GM21619 (cell line): ENCODE results near the gene NR6A1.

Source experiments
- ATAC-seq: cut with Tn5 transposase; IDR thresholded peaks from one replicate; pipeline ENCODE4 v1.9.1; 2021; ENCODE audit not compliant: unreplicated experiment

The NR6A1 gene

DNA sequence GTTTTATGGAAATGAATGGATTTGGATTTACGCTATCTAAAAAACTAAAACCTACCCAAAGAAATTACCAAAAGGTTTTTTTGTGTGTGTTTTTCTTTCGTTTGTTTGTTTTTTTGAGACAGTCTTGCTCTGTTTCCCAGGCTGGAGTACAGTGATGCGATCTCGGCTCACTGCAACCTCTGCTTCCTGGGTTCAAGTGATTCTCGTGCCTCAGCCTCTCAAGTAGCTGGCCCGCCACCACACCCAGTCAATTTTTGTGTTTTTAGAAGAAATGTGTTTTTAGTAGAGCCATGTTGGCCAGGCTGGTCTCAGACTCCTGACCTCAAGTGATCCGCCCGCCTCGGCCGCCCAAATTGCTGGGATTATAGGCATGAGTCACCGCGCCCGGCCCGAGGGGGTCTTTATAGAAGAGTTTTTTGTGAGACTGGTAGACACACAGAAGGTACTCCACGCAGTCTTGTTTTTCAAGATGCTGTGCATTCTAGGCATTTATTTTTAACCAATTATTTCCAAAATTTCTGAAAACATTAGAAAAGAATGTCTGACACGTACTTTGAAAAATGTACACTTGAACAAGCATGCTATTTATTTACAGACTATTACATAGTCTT lies 75.7 kb downstream of the NR6A1 start:
- no peak for ATAC-seq

GRCh38 chr9:124694414-124695279 lies 76.5 kb downstream of the NR6A1 start:
- no peak for ATAC-seq

DNA sequence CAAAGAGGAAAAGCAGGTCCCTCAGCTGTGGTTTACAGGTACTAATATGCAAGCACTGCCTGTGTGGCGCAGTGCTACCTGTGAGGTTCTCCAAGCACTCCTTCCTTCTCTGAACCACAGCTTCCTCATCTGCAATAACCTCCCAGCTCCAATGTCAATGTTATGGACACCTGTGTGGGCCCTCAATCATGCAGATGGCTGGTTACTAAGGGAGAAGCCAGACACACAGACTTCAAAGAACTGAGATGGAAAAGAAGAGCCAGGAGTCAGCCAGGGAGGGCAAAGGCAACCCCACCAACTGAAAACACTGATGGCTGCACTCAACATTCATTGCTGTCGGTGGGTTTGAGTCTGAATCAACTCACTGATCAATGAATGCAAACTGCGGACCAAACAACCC lies 77.7 kb downstream of the NR6A1 start:
- no peak for ATAC-seq

- ATAC-seq = no peak
Observed at GRCh38 chr9:124688238-124688904, 82.7 kb downstream of the NR6A1 start.

DNA sequence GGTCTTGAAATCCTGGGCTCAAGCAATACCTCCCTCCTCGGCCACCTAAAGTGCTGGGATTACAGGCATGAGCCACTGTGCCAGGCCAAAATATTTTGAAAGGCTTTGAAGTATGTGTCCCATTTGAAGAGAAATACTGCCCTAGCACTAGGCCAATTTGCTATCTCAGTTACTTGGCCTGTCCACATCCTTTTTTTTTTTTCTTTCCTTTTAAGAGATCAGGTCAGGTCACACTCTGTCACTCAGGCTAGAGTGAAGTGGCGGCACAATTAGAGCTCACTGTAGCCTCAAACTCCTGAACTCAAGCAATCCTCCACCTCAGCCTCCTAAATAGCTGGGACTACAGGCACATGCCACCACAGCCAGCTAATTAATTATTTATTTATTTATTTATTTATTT lies 84.2 kb downstream of the NR6A1 start:
- ATAC-seq = no peak

- no peak for ATAC-seq
Observed at GRCh38 chr9:124685217-124685616, 85.9 kb downstream of the NR6A1 start.

GRCh38 chr9:124684169-124684568 lies 86.9 kb downstream of the NR6A1 start:
- no peak for ATAC-seq

GRCh38 chr9:124683043-124683442 lies 88.1 kb downstream of the NR6A1 start:
- no peak for ATAC-seq

- no peak for ATAC-seq
Observed at GRCh38 chr9:124680714-124681390, 90.3 kb downstream of the NR6A1 start.

DNA sequence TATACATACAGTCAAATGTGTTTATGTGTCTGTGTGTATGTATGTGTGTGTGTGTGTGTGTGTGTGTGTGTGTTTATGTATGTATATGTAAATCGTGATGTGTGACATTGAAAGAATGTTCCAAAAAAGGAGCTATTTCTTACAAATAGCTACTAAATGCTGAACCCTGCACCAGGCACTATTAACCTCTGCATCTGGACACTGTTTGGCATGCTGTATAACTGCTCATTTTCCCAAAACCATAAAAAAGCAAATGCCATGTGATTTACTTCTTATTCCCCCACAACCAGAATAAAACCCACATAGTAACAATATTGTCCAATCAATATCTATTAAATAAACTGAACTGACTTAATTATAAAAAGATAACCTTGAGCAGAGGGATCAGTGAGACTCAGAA lies 91.1 kb downstream of the NR6A1 start:
- no peak for ATAC-seq

GRCh38 chr9:124676159-124676551 lies 95.0 kb downstream of the NR6A1 start:
- no peak for ATAC-seq

DNA sequence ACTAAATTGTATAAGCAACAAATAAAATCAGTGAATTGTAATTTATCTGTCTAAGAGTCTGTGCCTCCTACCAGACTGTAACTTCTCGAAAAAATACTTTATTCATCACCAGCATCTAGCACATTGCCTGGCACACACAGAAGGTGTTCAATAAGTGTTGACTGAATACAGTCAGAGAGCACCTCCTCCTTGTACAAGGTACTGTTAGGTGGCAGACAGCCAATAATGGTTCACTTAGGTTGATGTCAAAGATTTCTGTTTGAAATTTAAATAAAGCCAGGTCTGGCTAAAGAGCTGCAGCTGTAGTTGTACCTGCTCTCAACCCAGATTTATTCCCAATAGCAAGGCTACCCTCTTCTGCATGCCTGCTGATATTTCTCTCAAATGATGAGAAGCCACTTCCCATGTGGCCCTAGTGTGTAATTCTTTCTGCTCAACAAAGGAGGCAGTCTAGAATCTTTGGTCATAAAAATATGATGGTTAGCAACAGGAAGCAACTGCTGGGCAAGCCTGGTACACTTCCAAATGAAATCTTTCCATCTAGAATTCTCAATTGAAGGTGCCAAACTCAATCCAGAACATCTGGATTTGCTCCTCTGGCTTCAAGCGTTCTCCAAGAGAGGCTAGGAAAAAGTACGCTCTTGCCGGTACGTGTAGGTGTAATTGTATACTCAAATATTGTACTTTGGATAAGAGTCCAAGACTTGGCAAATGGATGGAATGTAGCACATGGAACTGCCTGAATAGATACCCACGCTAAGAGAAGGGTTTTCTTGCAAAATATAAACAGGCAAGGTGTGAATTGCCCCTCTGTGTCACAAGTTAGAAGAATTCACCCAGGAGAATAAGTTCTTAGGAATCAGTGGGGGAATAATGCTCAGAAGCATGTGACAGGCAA lies 95.6 kb downstream of the NR6A1 start:
- ATAC-seq = no peak

- ATAC-seq = no peak
Observed at GRCh38 chr9:124674651-124675050, 96.5 kb downstream of the NR6A1 start.

- no peak for ATAC-seq
Observed at GRCh38 chr9:124673063-124673462, 98.0 kb downstream of the NR6A1 start.

GRCh38 chr9:124671861-124672260 lies 99.2 kb downstream of the NR6A1 start:
- ATAC-seq = no peak

DNA sequence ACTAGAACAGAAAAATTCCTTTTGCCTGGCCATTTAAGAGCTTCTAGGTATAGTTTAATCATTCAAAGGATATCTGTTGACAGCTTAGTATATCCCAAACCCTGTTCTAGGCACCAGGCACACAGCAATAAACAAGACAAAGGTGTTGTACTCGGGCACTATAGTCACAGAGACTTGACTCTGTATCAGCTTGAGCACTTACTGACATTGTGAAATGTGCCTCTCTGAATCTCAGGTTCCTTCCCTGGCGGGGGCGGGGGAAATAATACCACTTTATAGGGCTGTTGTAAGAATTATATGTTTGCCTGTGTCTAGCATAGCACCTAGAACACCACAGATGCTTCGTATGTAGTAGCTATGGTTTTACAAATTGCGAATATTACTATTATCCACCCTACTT lies 104.5 kb downstream of the NR6A1 start:
- ATAC-seq = no peak

DNA sequence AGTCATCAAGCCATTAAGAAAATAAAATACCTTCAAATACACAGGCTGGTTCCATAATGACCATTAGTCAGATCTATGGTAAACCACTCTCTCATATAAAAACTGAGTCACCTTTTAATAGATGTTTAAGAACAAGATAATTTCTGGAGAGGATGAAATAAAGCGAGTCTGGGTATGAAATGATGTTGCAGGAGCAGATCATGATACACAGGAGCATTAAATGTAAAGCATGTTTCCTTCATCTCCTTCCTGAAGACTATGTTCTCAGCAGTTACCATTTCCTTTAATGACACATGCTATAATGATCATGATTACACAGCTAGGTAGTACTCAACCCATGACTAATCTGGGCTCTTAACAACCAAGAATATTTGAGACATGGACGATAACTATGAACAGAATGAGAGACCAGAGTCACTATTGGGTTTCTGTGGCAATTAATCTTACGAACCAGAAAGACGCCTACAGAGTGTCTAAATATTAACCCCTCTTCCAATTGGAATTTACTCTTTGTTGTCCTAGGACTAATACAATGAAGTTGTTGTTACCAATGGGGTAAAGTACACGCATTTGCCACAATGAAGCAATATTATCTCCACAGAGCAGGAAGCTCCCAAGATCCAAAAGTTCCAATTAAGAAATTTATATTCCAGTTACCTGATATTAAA lies 105.6 kb downstream of the NR6A1 start:
- no peak for ATAC-seq

DNA sequence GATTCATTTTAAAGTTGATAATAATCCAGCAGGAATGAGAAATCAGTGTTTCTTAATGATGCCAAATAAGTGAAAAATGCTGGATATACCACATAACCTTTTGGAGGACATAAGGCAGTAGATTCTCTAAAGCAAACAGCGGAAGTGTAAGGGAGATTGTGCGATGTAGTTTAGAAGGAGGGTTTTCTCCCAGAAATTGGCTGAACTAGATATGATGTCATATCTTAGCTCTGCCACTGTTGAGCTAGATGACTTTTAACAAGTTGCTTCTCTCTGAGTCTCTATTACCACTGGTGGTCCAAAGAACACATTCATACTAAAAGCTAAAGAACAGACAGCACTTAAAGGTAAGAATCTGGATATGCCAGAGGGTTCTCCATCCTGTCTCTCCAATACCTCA lies 107.0 kb downstream of the NR6A1 start:
- no peak for ATAC-seq

GRCh38 chr9:124663046-124663961 lies 107.8 kb downstream of the NR6A1 start:
- ATAC-seq = no peak
